ENCODE data around the gene ZNF804B. TPM values are rescaled to one million over a fixed set of nuclear protein-coding genes. Genes with fewer than 3 reads are reported as not detected.

Gene ZNF804B
- under 1 TPM in 1 of 3 donors, not detected in 2; 0.33 TPM for total RNA-seq

GRCh38 chr7:88759230-88760135, at the start of gene ZNF804B:
Gene ZNF804B, plus strand, starts transcription at chr7:88759700. Its CDS starts 277 bp downstream, at chr7:88759977.
- Histone ChIP-seq H3K9me3 (no peaks in the 10 kb centered on the region), H3K27ac (no peak within 1 kb of the TSS), H3K4me1 (no peaks in the 10 kb centered on the region), H3K27me3 (peaks cover 3 to 64% of the 10 kb centered on the region in 2 donors), H3K4me3 (peak within 1 kb of the TSS; percentile 20 to 62 (median 37)), H3K36me3 (no peaks in the 10 kb centered on the region)
- TF ChIP-seq POLR2AphosphoS5 (IDR thresholded peaks at IDR 0.05) (no peak), CTCF (IDR thresholded peaks at IDR 0.05) (no peak), POLR2A (IDR thresholded peaks at IDR 0.05) (no peak)
- intact Hi-C loops (cut with DNase I; ENCODE audit: low total_unique reads): loop anchor here (5.0 kb wide), 1 partner anchor 767 kb away; no protein-coding TSS in a partner anchor
- DNase-seq (ENCODE audit: low spot score in 2 of 2): no peak

- Histone ChIP-seq H3K36me3 (no peaks in the 10 kb centered on the region), H3K4me3 (no peak overlapping the region), H3K4me1 (no peaks in the 10 kb centered on the region), H3K27ac (no peak overlapping the region), H3K27me3 (no peaks in the 10 kb centered on the region), H3K9me3 (no peaks in the 10 kb centered on the region)
- no peak for TF ChIP-seq POLR2A (IDR thresholded peaks at IDR 0.05)
- no peak for TF ChIP-seq CTCF (IDR thresholded peaks at IDR 0.05)
- no peak for TF ChIP-seq POLR2AphosphoS5 (IDR thresholded peaks at IDR 0.05)
- DNase-seq (ENCODE audit: low spot score in 2 of 2): no peak
- intact Hi-C loops (cut with DNase I; ENCODE audit: low total_unique reads): no loop called here
Measured at GRCh38 chr7:88735920-88736319, 23.6 kb upstream of the ZNF804B start.

GRCh38 chr7:88737632-88738031, 21.9 kb upstream of the ZNF804B start:
- no peak for TF ChIP-seq POLR2AphosphoS5 (IDR thresholded peaks at IDR 0.05)
- H3K4me3 ChIP-seq: no peak overlapping the region
- no peaks in the 10 kb centered on the region for H3K9me3 ChIP-seq
- no peaks in the 10 kb centered on the region for H3K27me3 ChIP-seq
- H3K27ac ChIP-seq: no peak overlapping the region
- intact Hi-C loops (cut with DNase I; ENCODE audit: low total_unique reads): no loop called here
- DNase-seq (ENCODE audit: low spot score in 2 of 2): no peak
- H3K36me3 ChIP-seq: no peaks in the 10 kb centered on the region
- H3K4me1 ChIP-seq: no peaks in the 10 kb centered on the region

- H3K9me3 ChIP-seq: no peaks in the 10 kb centered on the region
- H3K4me3 ChIP-seq: no peak overlapping the region
- H3K27me3 ChIP-seq: no peaks in the 10 kb centered on the region
- H3K36me3 ChIP-seq: no peaks in the 10 kb centered on the region
- H3K27ac ChIP-seq: no peak overlapping the region
- no peak for TF ChIP-seq POLR2AphosphoS5 (IDR thresholded peaks at IDR 0.05)
- TF ChIP-seq CTCF (IDR thresholded peaks at IDR 0.05): no peak
- no peak for TF ChIP-seq POLR2A (IDR thresholded peaks at IDR 0.05)
- intact Hi-C loops (cut with DNase I; ENCODE audit: low total_unique reads): no loop called here
- DNase-seq (ENCODE audit: low spot score in 2 of 2): no peak
- no peaks in the 10 kb centered on the region for H3K4me1 ChIP-seq
Measured at GRCh38 chr7:88746126-88746525, 13.4 kb upstream of the ZNF804B start.

- no peak overlapping the region for H3K27ac ChIP-seq
- TF ChIP-seq CTCF (IDR thresholded peaks at IDR 0.05): no peak
- no peak for TF ChIP-seq POLR2AphosphoS5 (IDR thresholded peaks at IDR 0.05)
- no peak for TF ChIP-seq POLR2A (IDR thresholded peaks at IDR 0.05)
- no peak overlapping the region for H3K4me3 ChIP-seq
- no peaks in the 10 kb centered on the region for H3K4me1 ChIP-seq
- H3K36me3 ChIP-seq: no peaks in the 10 kb centered on the region
- no peaks in the 10 kb centered on the region for H3K9me3 ChIP-seq
- intact Hi-C loops (cut with DNase I; ENCODE audit: low total_unique reads): loop anchor here (5.0 kb wide), 1 partner anchor 765 kb away; no protein-coding TSS in a partner anchor
- H3K27me3 ChIP-seq: peaks cover 3 to 68% of the 10 kb centered on the region in 2 donors
- no peak for DNase-seq (ENCODE audit: low spot score in 2 of 2)
Measured at GRCh38 chr7:88756802-88757201, 2.7 kb upstream of the ZNF804B start.

Data from breast epithelium (tissue), 4 donors.